HepG2 (cell line): ENCODE measurements around the gene CNKSR3. TPM values are rescaled to one million over a fixed set of nuclear protein-coding genes. Genes with fewer than 3 reads are reported as not detected.
A peak's percentile ranks its signal among the peaks of the same experiment; 100 is the strongest.

Experiments
- BCL6 ChIP-seq: IDR thresholded peaks from 2 replicates; pipeline ENCODE4 v1.6.1; 2016; ENCODE audit warnings: missing genetic modification reagents, missing compliant biosample characterization
- CBX2 ChIP-seq, 2 experiments: fragments of 200-600 bp in 1 of 2; sonication (generic); formaldehyde crosslinking in 1 of 2; IDR thresholded peaks; 2 replicates each; pipeline versions ENCODE4 v1.7.0 to v1.8.1; 2018 to 2022; ENCODE audit warnings: low read depth in 2 of 2, low read length in 1 of 2, mild to moderate bottlenecking in 1 of 2, missing genetic modification reagents in 1 of 2
- CBX5 ChIP-seq: sonication (generic); formaldehyde crosslinking; IDR thresholded peaks from 2 replicates; pipeline ENCODE4 v1.4.0; 2020; ENCODE audit warnings: missing genetic modification reagents, borderline replicate concordance
- FOXA1 ChIP-seq, 2 experiments: fragments of 450-650 bp in 1 of 2; sonication (generic) in 1 of 2; formaldehyde crosslinking in 1 of 2; IDR thresholded peaks; 2 replicates each; pipeline versions ENCODE4 v1.4.0 to v1.6.1; 2016 to 2020; ENCODE audit warnings: missing genetic modification reagents in 1 of 2
- FOXA3 ChIP-seq: IDR thresholded peaks from 2 replicates; pipeline ENCODE4 v1.6.1; 2016; ENCODE audit warnings: missing genetic modification reagents, missing compliant biosample characterization
- PAWR ChIP-seq: sonication (generic); formaldehyde crosslinking; IDR thresholded peaks from 2 replicates; pipeline ENCODE4 v1.4.0; 2020; ENCODE audit warnings: missing genetic modification reagents, mild to moderate bottlenecking, borderline replicate concordance
- PRDM10 ChIP-seq: sonication (generic); formaldehyde crosslinking; IDR thresholded peaks from 2 replicates; pipeline ENCODE4 v1.4.0; 2020; ENCODE audit warnings: low read depth, missing genetic modification reagents
- SIX1 ChIP-seq: sonication (generic); formaldehyde crosslinking; IDR thresholded peaks from 2 replicates; pipeline ENCODE4 v1.4.0; 2020; ENCODE audit warnings: missing genetic modification reagents, borderline replicate concordance
- STAG1 ChIP-seq: sonication (generic); formaldehyde crosslinking; IDR thresholded peaks from 2 replicates; pipeline ENCODE4 v1.4.0; 2020; ENCODE audit warnings: missing genetic modification reagents
- ZFP36L1 ChIP-seq: sonication (generic); formaldehyde crosslinking; IDR thresholded peaks from 2 replicates; pipeline ENCODE4 v1.8.0; 2022; ENCODE audit warnings: mild to moderate bottlenecking, missing genetic modification reagents, moderate library complexity
- ZNF768 ChIP-seq: sonication (generic); formaldehyde crosslinking; IDR thresholded peaks from 2 replicates; pipeline ENCODE4 v1.4.0; 2020; ENCODE audit warnings: missing genetic modification reagents
- ZNF780A ChIP-seq: sonication (generic); formaldehyde crosslinking; IDR thresholded peaks from 2 replicates; pipeline ENCODE4 v1.8.0; 2022; ENCODE audit warnings: mild to moderate bottlenecking, missing genetic modification reagents, moderate library complexity
- ZNF800 ChIP-seq: sonication (generic); formaldehyde crosslinking; IDR thresholded peaks from 2 replicates; pipeline ENCODE4 v1.4.0; 2020; ENCODE audit warnings: missing genetic modification reagents
- ZSCAN21 ChIP-seq: sonication (generic); formaldehyde crosslinking; IDR thresholded peaks from 2 replicates; pipeline ENCODE4 v1.8.0; 2022; ENCODE audit warnings: mild to moderate bottlenecking, missing genetic modification reagents, moderate library complexity, borderline replicate concordance
- polyA plus RNA-seq, 8 experiments: library from polyadenylated mRNA; depleted of rRNA in 3 of 8; stranded (reverse) in 7 of 8; unstranded in 1 of 8; fragments of >200 nt; fragmentation: Illumina TruSeq in 4 of 8; extraction: Trizol in 4 of 8; gene quantifications; 2 replicates each; pipeline versions ENCODE4 v1.2.1 to v1.2.3, GENCODE V29; 2011 to 2016; ENCODE audit warnings: low read depth in 4 of 8, missing spikeins in 1 of 8, mixed read lengths in 1 of 8; ENCODE audit not compliant: insufficient read depth in 1 of 8
- total RNA-seq, 5 experiments: library from RNA; depleted of rRNA; stranded (reverse); fragments of >200 nt; fragmentation: Illumina TruSeq; extraction: Trizol; gene quantifications; 2 replicates each; pipeline ENCODE4 v1.2.3, GENCODE V29; 2016; ENCODE audit warnings: low read depth in 1 of 5
- TF ChIP-seq, protein P1 (sequence below): sonication (generic); formaldehyde crosslinking; IDR thresholded peaks from 2 replicates; pipeline ENCODE4 v1.8.1; 2023; ENCODE audit warnings: missing genetic modification reagents, inconsistent platforms, borderline replicate concordance
- TF ChIP-seq, protein P2 (sequence below): sonication (generic); formaldehyde crosslinking; IDR thresholded peaks from 2 replicates; pipeline ENCODE4 v1.4.0; 2020; ENCODE audit warnings: missing genetic modification reagents
- TF ChIP-seq, protein P3 (sequence below): sonication (generic); formaldehyde crosslinking; IDR thresholded peaks from 2 replicates; pipeline ENCODE4 v1.5.0; 2020; ENCODE audit warnings: mild to moderate bottlenecking, missing genetic modification reagents, moderate library complexity

CNKSR3 gene
- total and polyA plus RNA-seq, 2 of the 13 experiments (the other 11 are each of a cell fraction or from before 2014, with no cell fraction given), result 9.2 to 38.6 TPM

DNA sequence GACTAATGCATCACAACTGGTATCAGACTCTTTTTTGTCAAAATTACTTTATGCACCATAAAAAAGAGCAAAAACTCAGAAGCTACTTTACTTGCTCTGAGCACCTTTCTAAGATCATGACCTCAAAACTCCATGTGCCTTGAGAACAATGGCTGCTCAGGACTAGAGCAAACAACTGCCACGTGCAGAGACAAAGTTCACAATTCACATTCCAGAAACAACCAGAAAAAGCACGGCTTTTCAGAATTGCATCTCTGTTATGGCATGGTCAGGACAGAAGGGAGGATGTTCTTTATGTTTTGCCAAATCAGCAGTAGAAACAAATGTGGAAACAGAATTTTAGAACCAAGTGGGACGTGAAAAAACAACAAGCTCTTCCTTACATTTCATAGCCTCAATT, 70.5 kb downstream of the CNKSR3 start (continued):
- TF ChIP-seq, protein P1, sequence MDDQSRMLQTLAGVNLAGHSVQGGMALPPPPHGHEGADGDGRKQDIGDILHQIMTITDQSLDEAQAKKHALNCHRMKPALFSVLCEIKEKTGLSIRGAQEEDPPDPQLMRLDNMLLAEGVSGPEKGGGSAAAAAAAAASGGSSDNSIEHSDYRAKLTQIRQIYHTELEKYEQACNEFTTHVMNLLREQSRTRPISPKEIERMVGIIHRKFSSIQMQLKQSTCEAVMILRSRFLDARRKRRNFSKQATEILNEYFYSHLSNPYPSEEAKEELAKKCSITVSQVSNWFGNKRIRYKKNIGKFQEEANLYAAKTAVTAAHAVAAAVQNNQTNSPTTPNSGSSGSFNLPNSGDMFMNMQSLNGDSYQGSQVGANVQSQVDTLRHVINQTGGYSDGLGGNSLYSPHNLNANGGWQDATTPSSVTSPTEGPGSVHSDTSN (CRISPR knock-in tag), result no peak
- TF ChIP-seq PAWR (CRISPR knock-in tag) (no peak), SIX1 (CRISPR knock-in tag) (peak; percentile 24; the same call in 1 of the 2 replicates), CBX5 (CRISPR knock-in tag) (0 out of 2 replicates have a peak, but pooled peaks have one; percentile 72), ZNF768 (CRISPR knock-in tag) (no peak), ZSCAN21 (CRISPR knock-in tag) (no peak), STAG1 (CRISPR knock-in tag) (no peak), FOXA1 (IDR thresholded peaks at IDR 0.05) (no peak), FOXA1 (CRISPR knock-in tag; IDR thresholded peaks at IDR 0.05) (peak; percentile 92), ZFP36L1 (CRISPR knock-in tag) (0 out of 2 replicates have a peak, but pooled peaks have one; percentile 39), FOXA3 (CRISPR knock-in tag) (peak; percentile 90), BCL6 (CRISPR knock-in tag) (peak; percentile 90), ZNF800 (CRISPR knock-in tag) (0 out of 2 replicates have a peak, but pooled peaks have one; percentile 45), ZNF780A (CRISPR knock-in tag) (peak; percentile 55; the same call in 1 of the 2 replicates), PRDM10 (CRISPR knock-in tag) (peak; percentile 53; the same call in 1 of the 2 replicates), CBX2 (IDR thresholded peaks at IDR 0.05; ENCODE audit: low read depth, low read length) (no peak), CBX2 (CRISPR knock-in tag; IDR thresholded peaks at IDR 0.05; ENCODE audit: low read depth) (no peak)
- TF ChIP-seq, protein P2, sequence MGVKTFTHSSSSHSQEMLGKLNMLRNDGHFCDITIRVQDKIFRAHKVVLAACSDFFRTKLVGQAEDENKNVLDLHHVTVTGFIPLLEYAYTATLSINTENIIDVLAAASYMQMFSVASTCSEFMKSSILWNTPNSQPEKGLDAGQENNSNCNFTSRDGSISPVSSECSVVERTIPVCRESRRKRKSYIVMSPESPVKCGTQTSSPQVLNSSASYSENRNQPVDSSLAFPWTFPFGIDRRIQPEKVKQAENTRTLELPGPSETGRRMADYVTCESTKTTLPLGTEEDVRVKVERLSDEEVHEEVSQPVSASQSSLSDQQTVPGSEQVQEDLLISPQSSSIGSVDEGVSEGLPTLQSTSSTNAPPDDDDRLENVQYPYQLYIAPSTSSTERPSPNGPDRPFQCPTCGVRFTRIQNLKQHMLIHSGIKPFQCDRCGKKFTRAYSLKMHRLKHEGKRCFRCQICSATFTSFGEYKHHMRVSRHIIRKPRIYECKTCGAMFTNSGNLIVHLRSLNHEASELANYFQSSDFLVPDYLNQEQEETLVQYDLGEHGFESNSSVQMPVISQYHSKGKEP (CRISPR knock-in tag), result no peak
- TF ChIP-seq, protein P3, sequence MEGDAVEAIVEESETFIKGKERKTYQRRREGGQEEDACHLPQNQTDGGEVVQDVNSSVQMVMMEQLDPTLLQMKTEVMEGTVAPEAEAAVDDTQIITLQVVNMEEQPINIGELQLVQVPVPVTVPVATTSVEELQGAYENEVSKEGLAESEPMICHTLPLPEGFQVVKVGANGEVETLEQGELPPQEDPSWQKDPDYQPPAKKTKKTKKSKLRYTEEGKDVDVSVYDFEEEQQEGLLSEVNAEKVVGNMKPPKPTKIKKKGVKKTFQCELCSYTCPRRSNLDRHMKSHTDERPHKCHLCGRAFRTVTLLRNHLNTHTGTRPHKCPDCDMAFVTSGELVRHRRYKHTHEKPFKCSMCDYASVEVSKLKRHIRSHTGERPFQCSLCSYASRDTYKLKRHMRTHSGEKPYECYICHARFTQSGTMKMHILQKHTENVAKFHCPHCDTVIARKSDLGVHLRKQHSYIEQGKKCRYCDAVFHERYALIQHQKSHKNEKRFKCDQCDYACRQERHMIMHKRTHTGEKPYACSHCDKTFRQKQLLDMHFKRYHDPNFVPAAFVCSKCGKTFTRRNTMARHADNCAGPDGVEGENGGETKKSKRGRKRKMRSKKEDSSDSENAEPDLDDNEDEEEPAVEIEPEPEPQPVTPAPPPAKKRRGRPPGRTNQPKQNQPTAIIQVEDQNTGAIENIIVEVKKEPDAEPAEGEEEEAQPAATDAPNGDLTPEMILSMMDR (CRISPR knock-in tag), result no peak
